ENCODE data around the gene PYDC2.
"Not testable (repeated sequence)": the region's sequence is repeated elsewhere in the genome, so short reads cannot be mapped to it uniquely, and the experiment has no call there.

PYDC2 gene

GRCh38 chr3:191473661-191474198 is 12.8 kb downstream of the PYDC2 start:
- no peak for DNase-seq

- no peak for DNase-seq
Observed at GRCh38 chr3:191476066-191476772, 15.3 kb downstream of the PYDC2 start.

GRCh38 chr3:191483994-191484393 is 23.0 kb downstream of the PYDC2 start:
- not testable (repeated sequence) for DNase-seq

- no peak for DNase-seq
Observed at GRCh38 chr3:191484461-191484860, 23.5 kb downstream of the PYDC2 start.

- DNase-seq, result no peak
Observed at GRCh38 chr3:191492601-191493000, 31.6 kb downstream of the PYDC2 start.

- DNase-seq, result no peak
Observed at GRCh38 chr3:191493336-191493735, 32.4 kb downstream of the PYDC2 start.

- no peak for DNase-seq
Observed at GRCh38 chr3:191499307-191500080, 38.5 kb downstream of the PYDC2 start.

GRCh38 chr3:191500892-191501291 is 39.9 kb downstream of the PYDC2 start:
- DNase-seq, result no peak

GRCh38 chr3:191502583-191502982 is 41.6 kb downstream of the PYDC2 start:
- no peak for DNase-seq

- no peak for DNase-seq
Observed at GRCh38 chr3:191509078-191509477, 48.1 kb downstream of the PYDC2 start.

Measured in NCI-H2029 treated with DMSO at 0.1 percent for 48 hours (cell line).